Activated CD8-positive, alpha-beta memory T cell treated with anti-CD3 and anti-CD28 coated beads, Interleukin-2, amount 50 U/mL, for 24 hours (primary cell): ENCODE measurements around the gene PRSS33.

ENCODE experiments used
- DNase-seq: peaks from one replicate; pipeline ENCODE4 v3.0.0-alpha.2; 2020; ENCODE audit errors: extremely low read depth

The PRSS33 gene

GRCh38 chr16:2777231-2777902 lies 10.0 kb downstream of the PRSS33 start, which contains the start of gene ELOB:
Gene ELOB, minus strand, starts transcription at chr16:2777280. Its CDS starts 41 bp downstream, at chr16:2777239.
- DNase-seq: peak; percentile 67

DNA sequence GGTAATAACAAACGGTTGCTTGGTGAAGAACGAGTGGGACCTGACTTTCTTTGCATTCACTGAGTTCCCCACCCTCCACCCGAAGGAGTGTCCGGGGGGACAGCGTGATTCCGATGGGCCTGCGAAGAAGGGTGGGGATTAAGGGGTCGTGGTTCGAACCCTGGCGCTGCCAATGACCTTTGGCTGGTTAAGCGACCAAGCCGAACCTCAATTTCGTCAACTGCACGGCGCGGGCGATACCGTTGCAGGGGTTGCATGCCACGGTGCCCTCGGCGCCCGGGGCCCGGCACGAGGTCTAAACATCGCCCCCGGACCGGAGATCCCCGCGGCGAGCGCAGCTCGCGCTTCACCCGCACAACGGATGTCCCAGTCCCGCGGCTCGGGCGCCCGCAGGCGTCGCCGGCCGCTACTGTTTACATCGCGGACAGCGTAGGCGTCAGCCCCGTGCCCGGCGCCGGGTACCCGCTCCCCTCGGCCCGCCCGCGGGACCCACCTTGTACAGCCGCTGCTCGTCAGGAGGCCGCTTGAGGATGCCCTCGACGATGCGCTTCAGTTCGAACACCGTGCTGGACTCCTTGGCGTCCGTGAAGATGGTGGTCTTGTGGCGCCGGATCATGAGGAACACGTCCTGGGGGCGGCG lies 10.7 kb downstream of the PRSS33 start:
- DNase-seq: no peak

DNA sequence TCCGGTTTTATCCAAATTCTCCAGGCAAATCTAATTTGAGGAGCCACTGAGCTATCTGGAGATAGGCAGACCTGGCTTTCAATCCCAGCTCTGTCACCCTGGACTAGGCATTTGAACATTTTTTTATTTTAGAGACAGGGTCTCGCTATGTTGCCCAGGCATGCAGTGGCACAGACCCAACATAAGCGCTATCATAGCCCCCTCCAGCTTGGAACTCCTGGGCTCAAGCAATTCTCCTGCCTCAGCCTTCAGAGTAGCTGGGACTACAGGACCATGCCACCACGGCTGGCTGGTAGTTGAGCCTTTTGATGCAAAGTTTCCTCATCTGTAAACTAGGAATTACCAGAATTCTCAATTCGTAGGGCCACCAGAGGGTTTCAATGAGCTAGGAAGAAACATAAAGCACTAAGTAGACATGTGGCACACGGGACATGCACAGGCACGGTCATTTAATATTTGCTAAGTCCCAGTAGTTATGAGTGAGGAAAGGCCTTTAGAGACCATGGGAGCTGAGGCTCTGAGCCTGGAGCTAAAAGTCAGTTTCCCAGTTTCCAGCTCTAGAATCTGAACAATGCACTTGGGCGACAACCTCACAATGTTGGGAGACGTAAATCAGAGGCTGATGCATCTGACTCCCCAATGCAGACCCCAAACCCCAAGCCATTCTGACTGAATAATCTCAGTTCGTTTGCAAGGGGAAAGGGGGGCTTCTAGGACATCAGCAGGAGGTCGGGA lies 11.4 kb downstream of the PRSS33 start:
- no peak for DNase-seq

GRCh38 chr16:2775131-2775716 lies 12.1 kb downstream of the PRSS33 start:
- DNase-seq: no peak

- DNase-seq: no peak
Measured at GRCh38 chr16:2774161-2774891, 13.0 kb downstream of the PRSS33 start.

DNA sequence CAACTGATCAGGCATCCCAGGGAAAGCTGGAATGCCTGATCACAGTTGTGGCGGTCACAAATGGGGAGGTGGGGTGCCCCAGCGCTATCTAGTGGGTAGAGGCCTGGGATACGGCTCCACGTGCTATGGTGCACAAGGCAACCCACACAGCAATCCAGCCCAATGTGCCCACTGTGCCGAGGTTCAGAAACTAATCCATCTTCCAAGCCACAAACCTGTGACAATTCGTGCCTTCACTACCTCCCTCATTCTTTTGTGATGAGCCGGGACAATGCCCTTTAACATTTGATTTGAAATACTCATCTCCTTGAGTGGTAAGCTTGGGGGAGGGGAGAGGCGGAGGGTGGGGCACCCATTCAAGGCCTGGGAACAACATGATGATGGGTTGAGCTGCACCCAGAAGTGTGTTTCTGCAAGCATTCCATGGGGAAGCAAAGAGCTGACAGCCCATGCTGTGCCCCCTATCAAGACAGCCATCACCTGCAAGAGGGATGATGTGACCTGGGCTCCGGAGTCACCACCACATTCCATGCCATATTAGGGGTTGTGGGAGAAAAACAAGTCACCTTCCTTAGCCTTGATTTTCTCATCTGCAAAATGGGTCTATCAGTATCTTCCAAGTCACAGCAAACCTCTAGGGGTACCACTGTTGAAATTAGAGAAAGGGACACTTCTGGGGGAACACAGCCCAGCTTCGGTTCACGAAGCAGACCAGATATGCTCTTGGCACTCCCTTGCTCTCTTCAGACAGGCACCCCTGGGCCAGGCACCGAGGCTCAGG lies 14.0 kb downstream of the PRSS33 start:
- no peak for DNase-seq

DNA sequence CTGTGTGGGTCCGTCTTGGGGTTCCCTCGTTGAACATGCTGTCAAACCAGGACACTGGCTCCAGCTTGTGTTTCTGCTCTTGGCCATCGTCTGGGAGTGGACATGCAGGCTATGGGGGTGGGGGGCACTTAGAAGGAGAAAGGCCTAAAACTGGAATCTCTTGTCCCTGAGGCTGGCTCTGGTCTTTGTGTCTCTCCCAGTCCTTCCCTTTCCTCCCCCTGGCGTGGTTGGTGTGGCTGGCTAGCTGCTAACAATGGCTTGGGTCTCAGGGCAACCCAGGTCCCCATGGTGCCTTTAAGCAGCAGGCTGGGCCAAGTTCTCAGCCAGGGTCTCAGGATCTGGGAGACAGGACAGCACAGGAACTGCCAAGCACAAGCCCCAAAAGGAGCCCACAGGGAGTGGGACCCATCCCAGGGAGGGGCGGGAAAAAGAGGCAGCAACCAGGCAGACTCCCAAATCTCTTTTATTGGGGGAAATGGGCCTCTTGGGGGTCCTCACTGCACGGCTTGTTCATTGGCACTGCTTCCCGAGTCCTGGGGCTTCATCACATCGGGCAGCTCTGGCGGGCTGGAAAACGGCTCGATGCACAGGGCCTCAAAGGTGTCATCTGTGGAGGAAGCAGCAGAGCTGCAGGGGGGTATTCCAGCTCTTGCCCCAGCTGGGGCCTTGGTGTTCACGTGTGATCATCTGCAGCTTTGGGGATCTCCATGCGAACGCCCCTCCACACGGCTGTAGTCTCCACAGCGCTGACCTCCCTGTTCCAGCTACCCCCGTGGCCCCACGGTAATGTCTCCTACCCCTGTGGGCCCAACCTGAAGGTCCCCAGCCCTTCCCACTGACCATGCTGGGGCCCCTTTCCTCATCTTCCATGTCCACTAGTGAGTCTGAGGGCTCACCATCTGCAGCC lies 15.6 kb downstream of the PRSS33 start:
- no peak for DNase-seq

- DNase-seq: no peak
Measured at GRCh38 chr16:2770057-2770951, 17.1 kb downstream of the PRSS33 start.

DNA sequence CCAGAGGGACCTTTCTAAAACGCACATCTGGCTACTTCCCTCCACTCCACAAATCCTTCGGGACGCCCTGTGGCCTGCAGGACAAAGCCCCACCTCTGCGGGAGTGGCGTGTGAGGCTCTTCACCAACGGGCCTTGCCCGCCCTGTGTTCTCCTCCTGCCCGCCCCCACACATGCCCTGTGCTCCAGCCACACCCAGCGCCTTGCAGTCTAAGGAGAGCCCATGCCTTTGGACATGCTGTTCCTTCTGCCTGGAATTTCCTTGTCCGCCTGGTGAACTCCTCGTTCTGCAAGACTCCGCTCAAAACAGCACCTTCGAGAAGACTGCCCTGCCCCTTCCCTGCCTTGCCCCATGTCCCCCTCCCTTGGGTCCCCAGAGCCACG lies 17.7 kb downstream of the PRSS33 start:
- DNase-seq: no peak

GRCh38 chr16:2769100-2769529 lies 18.2 kb downstream of the PRSS33 start:
- no peak for DNase-seq

DNA sequence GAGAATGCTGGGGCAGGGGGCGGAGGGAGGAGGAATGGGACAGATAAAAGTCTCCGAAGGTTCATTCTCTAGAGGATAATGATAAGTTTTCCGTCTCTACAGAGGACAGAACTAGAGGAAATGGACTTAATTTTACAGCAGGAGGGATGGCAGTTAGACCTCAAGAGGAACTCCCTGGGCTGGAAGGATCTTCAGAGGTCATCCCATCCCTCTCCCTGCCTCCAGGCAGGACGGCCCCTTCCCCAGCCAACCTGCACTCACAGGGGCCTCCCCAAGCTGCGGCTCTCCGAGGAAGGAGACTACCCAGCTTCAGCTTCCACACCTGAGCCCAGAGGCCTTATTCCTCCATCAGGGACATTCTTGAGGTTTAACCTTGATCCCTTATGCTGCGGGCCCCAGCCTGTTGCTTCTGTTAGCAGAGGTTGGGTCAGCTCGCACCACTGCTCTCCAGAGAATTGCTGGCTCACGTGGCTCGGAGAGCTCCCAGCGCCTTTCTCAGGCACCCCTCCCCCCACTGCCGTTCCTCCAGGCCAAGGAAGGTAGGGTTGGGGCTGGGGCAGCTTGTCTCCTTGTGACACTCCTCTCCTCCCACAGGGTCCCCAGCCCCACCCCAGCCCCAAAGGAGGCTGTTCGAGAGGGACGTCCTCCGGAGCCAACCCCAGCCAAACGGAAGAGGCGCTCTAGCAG lies 18.8 kb downstream of the PRSS33 start:
- no peak for DNase-seq

GRCh38 chr16:2767891-2768290 lies 19.5 kb downstream of the PRSS33 start:
- DNase-seq: no peak

DNA sequence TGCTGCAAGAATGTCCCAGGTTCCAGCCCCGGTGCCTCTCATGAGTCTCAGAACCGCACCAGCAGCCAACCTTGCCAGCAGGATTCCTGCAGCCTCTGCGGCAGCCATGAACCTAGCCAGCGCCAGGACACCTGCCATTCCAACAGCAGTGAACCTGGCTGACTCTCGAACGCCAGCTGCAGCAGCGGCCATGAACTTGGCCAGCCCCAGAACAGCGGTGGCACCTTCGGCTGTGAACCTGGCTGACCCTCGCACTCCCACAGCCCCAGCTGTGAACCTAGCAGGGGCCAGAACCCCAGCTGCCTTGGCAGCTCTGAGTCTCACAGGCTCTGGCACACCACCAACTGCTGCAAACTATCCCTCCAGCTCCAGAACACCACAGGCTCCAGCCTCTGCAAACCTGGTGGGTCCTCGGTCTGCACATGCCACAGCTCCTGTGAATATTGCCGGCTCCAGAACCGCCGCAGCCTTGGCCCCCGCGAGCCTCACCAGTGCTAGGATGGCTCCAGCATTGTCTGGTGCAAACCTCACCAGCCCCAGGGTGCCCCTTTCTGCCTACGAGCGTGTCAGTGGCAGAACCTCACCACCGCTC lies 20.1 kb downstream of the PRSS33 start:
- no peak for DNase-seq

GRCh38 chr16:2766430-2767139 lies 20.8 kb downstream of the PRSS33 start:
- DNase-seq: no peak

DNA sequence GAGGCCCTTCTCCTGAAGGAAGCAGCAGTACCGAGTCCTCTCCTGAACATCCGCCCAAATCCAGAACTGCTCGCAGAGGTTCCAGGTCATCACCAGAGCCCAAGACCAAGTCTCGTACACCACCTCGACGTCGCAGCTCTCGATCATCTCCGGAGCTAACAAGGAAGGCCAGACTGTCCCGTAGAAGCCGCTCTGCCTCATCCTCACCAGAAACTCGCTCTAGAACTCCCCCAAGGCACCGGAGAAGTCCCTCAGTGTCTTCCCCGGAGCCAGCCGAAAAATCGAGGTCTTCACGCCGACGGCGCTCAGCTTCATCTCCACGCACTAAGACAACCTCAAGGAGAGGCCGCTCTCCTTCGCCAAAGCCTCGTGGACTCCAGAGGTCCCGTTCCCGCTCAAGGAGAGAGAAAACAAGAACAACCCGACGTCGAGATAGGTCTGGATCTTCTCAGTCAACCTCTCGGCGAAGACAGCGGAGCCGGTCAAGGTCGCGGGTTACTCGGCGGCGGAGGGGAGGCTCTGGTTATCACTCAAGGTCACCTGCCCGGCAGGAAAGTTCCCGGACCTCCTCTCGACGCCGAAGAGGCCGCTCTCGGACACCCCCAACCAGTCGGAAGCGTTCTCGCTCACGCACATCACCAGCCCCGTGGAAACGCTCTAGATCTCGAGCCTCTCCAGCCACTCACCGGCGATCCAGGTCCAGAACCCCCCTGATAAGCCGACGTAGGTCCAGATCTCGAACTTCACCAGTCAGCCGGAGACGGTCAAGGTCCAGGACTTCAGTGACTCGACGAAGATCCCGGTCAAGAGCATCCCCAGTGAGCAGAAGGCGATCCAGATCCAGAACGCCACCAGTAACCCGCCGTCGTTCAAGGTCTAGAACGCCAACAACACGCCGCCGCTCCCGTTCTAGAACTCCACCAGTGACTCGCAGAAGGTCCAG lies 21.6 kb downstream of the PRSS33 start:
- DNase-seq: no peak

- no peak for DNase-seq
Measured at GRCh38 chr16:2764718-2765117, 22.6 kb downstream of the PRSS33 start.
